Central memory CD8-positive, alpha-beta T cell (primary cell): ENCODE results near the gene MCF2L.

Experiments
- ATAC-seq: fragments of 150-1000 bp; cut with Tn5 transposase; replicated peaks from 2 replicates; pipeline ENCODE4 v1.10.0; 2022; ENCODE audit warnings: mild to moderate bottlenecking, moderate FRiP score, moderate number of reproducible peaks; ENCODE audit not compliant: poor library complexity, severe bottlenecking; ENCODE audit errors: extremely low read depth
- DNase-seq, 2 donors: peaks; one replicate each; pipeline ENCODE4 v3.0.0; 2021; ENCODE audit warnings: low spot score in 2 of 2
- H3K27ac Mint-ChIP-seq: one replicate; pipeline ENCODE4 v1.8.0; 2022; ENCODE audit warnings: low read depth, mild to moderate bottlenecking, moderate library complexity, mixed read lengths
- H3K27me3 Mint-ChIP-seq: one replicate; pipeline ENCODE4 v1.8.0; 2022; ENCODE audit warnings: mixed read lengths
- H3K36me3 Mint-ChIP-seq: one replicate; pipeline ENCODE4 v1.8.0; 2022; ENCODE audit warnings: mild to moderate bottlenecking, moderate library complexity, mixed read lengths; ENCODE audit not compliant: insufficient read depth
- H3K4me1 Mint-ChIP-seq: one replicate; pipeline ENCODE4 v1.8.0; 2022; ENCODE audit warnings: mixed read lengths
- H3K4me3 Mint-ChIP-seq: one replicate; pipeline ENCODE4 v1.8.0; 2022; ENCODE audit warnings: mild to moderate bottlenecking, moderate library complexity, mixed read lengths
- H3K9me3 Mint-ChIP-seq: one replicate; pipeline ENCODE4 v1.8.0; 2022; ENCODE audit warnings: mixed read lengths

MCF2L gene

GRCh38 chr13:113002206-113002912 is 33.3 kb downstream of the MCF2L start:
- Mint-ChIP-seq H3K36me3 (peaks cover 12% of the 10 kb centered on the region), H3K27me3 (peaks cover 13% of the 10 kb centered on the region), H3K9me3 (no peaks in the 10 kb centered on the region), H3K27ac (no peak overlapping the region), H3K4me3 (no peak overlapping the region), H3K4me1 (peaks cover 24% of the 10 kb centered on the region)
- no peak for ATAC-seq
- DNase-seq = no peak

GRCh38 chr13:113002913-113003290 is 33.9 kb downstream of the MCF2L start:
- peaks cover 13% of the 10 kb centered on the region for H3K27me3 Mint-ChIP-seq
- ATAC-seq = no peak
- H3K4me3 Mint-ChIP-seq = no peak overlapping the region
- H3K27ac Mint-ChIP-seq = no peak overlapping the region
- no peaks in the 10 kb centered on the region for H3K9me3 Mint-ChIP-seq
- DNase-seq = no peak
- peaks cover 24% of the 10 kb centered on the region for H3K4me1 Mint-ChIP-seq
- H3K36me3 Mint-ChIP-seq = peaks cover 12% of the 10 kb centered on the region

DNA sequence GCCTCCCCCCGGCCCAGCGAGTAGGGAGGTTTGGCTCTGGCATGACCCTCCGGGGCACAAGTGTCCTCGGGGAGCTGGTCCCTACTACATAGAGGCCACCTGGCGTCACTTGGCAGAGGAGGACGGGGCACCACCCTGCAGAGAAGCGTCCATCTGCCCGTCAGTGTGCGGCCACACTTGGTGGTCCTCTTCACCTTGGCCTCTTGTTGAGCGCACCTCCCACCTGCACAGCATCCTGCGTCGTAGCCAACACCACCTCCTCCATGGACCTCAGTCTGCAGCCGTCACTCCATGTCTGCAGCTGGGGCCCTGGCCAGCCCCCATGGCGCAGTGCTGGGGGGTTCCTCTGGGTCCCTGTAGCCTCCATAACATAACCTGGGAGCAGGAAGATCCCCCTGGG is 35.1 kb downstream of the MCF2L start:
- ATAC-seq (no peak), DNase-seq (no peak)
- H3K4me3 Mint-ChIP-seq = no peak overlapping the region
- H3K9me3 Mint-ChIP-seq = no peaks in the 10 kb centered on the region
- H3K36me3 Mint-ChIP-seq = peaks cover 12% of the 10 kb centered on the region
- peaks cover 13% of the 10 kb centered on the region for H3K27me3 Mint-ChIP-seq
- peaks cover 18% of the 10 kb centered on the region for H3K4me1 Mint-ChIP-seq
- peak overlapping the region; percentile 98 for H3K27ac Mint-ChIP-seq

- peak overlapping the region; percentile 98 for H3K27ac Mint-ChIP-seq
- H3K36me3 Mint-ChIP-seq = peaks cover 12% of the 10 kb centered on the region
- H3K27me3 Mint-ChIP-seq = peaks cover 3% of the 10 kb centered on the region
- peak overlapping the region; percentile 72 for H3K4me3 Mint-ChIP-seq
- peak; percentile 71 for ATAC-seq
- no peaks in the 10 kb centered on the region for H3K9me3 Mint-ChIP-seq
- peak in 1 of 2 donors; percentile 20 for DNase-seq
- H3K4me1 Mint-ChIP-seq = peaks cover 18% of the 10 kb centered on the region
These were observed 36.3 kb downstream of the MCF2L start for GRCh38 chr13:113005076-113005865.

GRCh38 chr13:113005997-113006396 is 37.0 kb downstream of the MCF2L start:
- Mint-ChIP-seq H3K27ac (peak overlapping the region; percentile 98), H3K27me3 (no peaks in the 10 kb centered on the region), H3K4me3 (no peak overlapping the region), H3K4me1 (peaks cover 19% of the 10 kb centered on the region), H3K36me3 (peaks cover 12% of the 10 kb centered on the region), H3K9me3 (no peaks in the 10 kb centered on the region)
- ATAC-seq = no peak
- DNase-seq = no peak

- Mint-ChIP-seq H3K4me3 (no peak overlapping the region), H3K4me1 (peaks cover 24% of the 10 kb centered on the region), H3K27ac (no peak overlapping the region), H3K36me3 (peaks cover 12% of the 10 kb centered on the region), H3K27me3 (no peaks in the 10 kb centered on the region), H3K9me3 (no peaks in the 10 kb centered on the region)
- ATAC-seq (no peak), DNase-seq (no peak)
These were observed 37.6 kb downstream of the MCF2L start for GRCh38 chr13:113006660-113007059.

GRCh38 chr13:113008851-113009250 is 39.8 kb downstream of the MCF2L start:
- no peaks in the 10 kb centered on the region for H3K27me3 Mint-ChIP-seq
- no peak for DNase-seq
- H3K27ac Mint-ChIP-seq = no peak overlapping the region
- peaks cover 24% of the 10 kb centered on the region for H3K4me1 Mint-ChIP-seq
- H3K36me3 Mint-ChIP-seq = peaks cover 12% of the 10 kb centered on the region
- ATAC-seq = no peak
- no peak overlapping the region for H3K4me3 Mint-ChIP-seq
- no peaks in the 10 kb centered on the region for H3K9me3 Mint-ChIP-seq

GRCh38 chr13:113009743-113010509 is 40.9 kb downstream of the MCF2L start:
- H3K27ac Mint-ChIP-seq = no peak overlapping the region
- H3K27me3 Mint-ChIP-seq = no peaks in the 10 kb centered on the region
- H3K4me3 Mint-ChIP-seq = no peak overlapping the region
- peaks cover 9% of the 10 kb centered on the region for H3K36me3 Mint-ChIP-seq
- no peak for DNase-seq
- peaks cover 21% of the 10 kb centered on the region for H3K4me1 Mint-ChIP-seq
- no peaks in the 10 kb centered on the region for H3K9me3 Mint-ChIP-seq
- no peak for ATAC-seq

- Mint-ChIP-seq H3K4me3 (no peak overlapping the region), H3K4me1 (peaks cover 15% of the 10 kb centered on the region), H3K36me3 (peaks cover 4% of the 10 kb centered on the region), H3K27me3 (no peaks in the 10 kb centered on the region), H3K27ac (no peak overlapping the region), H3K9me3 (no peaks in the 10 kb centered on the region)
- DNase-seq = no peak
- no peak for ATAC-seq
These were observed 41.5 kb downstream of the MCF2L start for GRCh38 chr13:113010510-113010865.

GRCh38 chr13:113013303-113013702 is 44.3 kb downstream of the MCF2L start:
- peaks cover 6% of the 10 kb centered on the region for H3K4me1 Mint-ChIP-seq
- H3K4me3 Mint-ChIP-seq = no peak overlapping the region
- no peaks in the 10 kb centered on the region for H3K9me3 Mint-ChIP-seq
- no peak for DNase-seq
- no peak for ATAC-seq
- H3K27ac Mint-ChIP-seq = peak overlapping the region; percentile 41
- peaks cover 2% of the 10 kb centered on the region for H3K36me3 Mint-ChIP-seq
- no peaks in the 10 kb centered on the region for H3K27me3 Mint-ChIP-seq

- Mint-ChIP-seq H3K4me1 (peaks cover 6% of the 10 kb centered on the region), H3K36me3 (peaks cover 2% of the 10 kb centered on the region), H3K9me3 (no peaks in the 10 kb centered on the region), H3K4me3 (no peak overlapping the region), H3K27ac (no peak overlapping the region), H3K27me3 (no peaks in the 10 kb centered on the region)
- ATAC-seq = no peak
- no peak for DNase-seq
These were observed 45.1 kb downstream of the MCF2L start for GRCh38 chr13:113013878-113014751.
